SK-N-SH treated with all-trans-retinoic acid at 6 μM for 48 hours (cell line): ENCODE results near the gene FPR2.

ENCODE experiments used
- ATAC-seq: fragments of 200-7000 bp; cut with Tn5 transposase; 3 replicates; pipeline ENCODE4 v1.9.1; 2020; ENCODE audit warnings: mild to moderate bottlenecking, moderate library complexity
- ARNTL ChIP-seq: fragments of 450-650 bp; formaldehyde crosslinking; IDR thresholded peaks from 2 replicates; pipeline ENCODE4 v1.5.0; 2020; ENCODE audit warnings: low read depth, mild to moderate bottlenecking, moderate library complexity, borderline replicate concordance
- CSDC2 ChIP-seq: fragments of 250-450 bp; sonication (Bioruptor Pico); IDR thresholded peaks from 2 replicates; pipeline ENCODE4 v1.5.0; 2020; ENCODE audit warnings: mild to moderate bottlenecking, moderate library complexity
- ESRRG ChIP-seq: fragments of 250-450 bp; sonication (Bioruptor Pico); IDR thresholded peaks from 2 replicates; pipeline ENCODE4 v1.6.1; 2021; ENCODE audit warnings: mild to moderate bottlenecking
- GLIS3 ChIP-seq: fragments of 250-450 bp; sonication (Bioruptor Pico); IDR thresholded peaks from 2 replicates; pipeline ENCODE4 v1.5.0; 2020; ENCODE audit warnings: mild to moderate bottlenecking, moderate library complexity
- ISL1 ChIP-seq: fragments of 250-450 bp; sonication (Bioruptor Pico); IDR thresholded peaks from 2 replicates; pipeline ENCODE4 v2.1.2; 2022; ENCODE audit warnings: mild to moderate bottlenecking, moderate library complexity
- OSR1 ChIP-seq: fragments of 250-450 bp; sonication (Bioruptor Pico); IDR thresholded peaks from 2 replicates; pipeline ENCODE4 v1.8.0; 2022; ENCODE audit warnings: moderate library complexity, mild to moderate bottlenecking, inconsistent platforms
- PPARA ChIP-seq: fragments of 250-450 bp; sonication (Bioruptor Pico); IDR thresholded peaks from 2 replicates; pipeline ENCODE4 v1.5.0; 2020; ENCODE audit warnings: mild to moderate bottlenecking, borderline replicate concordance
- SNAI2 ChIP-seq: fragments of 250-450 bp; sonication (Bioruptor Pico); IDR thresholded peaks from 2 replicates; pipeline ENCODE4 v1.5.0; 2020; ENCODE audit warnings: mild to moderate bottlenecking, moderate library complexity
- TCF4 ChIP-seq: fragments of 250-450 bp; sonication (Bioruptor Pico); IDR thresholded peaks from 2 replicates; pipeline ENCODE4 v1.8.0; 2021; ENCODE audit warnings: mild to moderate bottlenecking, moderate library complexity, borderline replicate concordance
- TOX ChIP-seq: fragments of 250-450 bp; sonication (Bioruptor Pico); IDR thresholded peaks from 2 replicates; pipeline ENCODE4 v1.8.0; 2021; ENCODE audit warnings: mild to moderate bottlenecking, moderate library complexity, borderline replicate concordance
- TSHZ2 ChIP-seq: fragments of 250-450 bp; sonication (Bioruptor Pico); IDR thresholded peaks from 2 replicates; pipeline ENCODE4 v1.5.0; 2020; ENCODE audit warnings: mild to moderate bottlenecking, moderate library complexity
- ZFP3 ChIP-seq: fragments of 250-450 bp; sonication (Bioruptor Pico); IDR thresholded peaks from 2 replicates; pipeline ENCODE4 v1.5.0; 2020; ENCODE audit warnings: mild to moderate bottlenecking, moderate library complexity
- ZFP30 ChIP-seq: fragments of 450-650 bp; formaldehyde crosslinking; IDR thresholded peaks from 2 replicates; pipeline ENCODE4 v1.5.0; 2022; ENCODE audit warnings: mild to moderate bottlenecking, moderate library complexity
- ZNF565 ChIP-seq: fragments of 450-650 bp; formaldehyde crosslinking; conservative IDR thresholded peaks from 2 replicates; pipeline ENCODE4 v1.5.0; 2020; ENCODE audit warnings: low read depth, mild to moderate bottlenecking, moderate library complexity
- ZNF70 ChIP-seq: fragments of 450-650 bp; formaldehyde crosslinking; IDR thresholded peaks from 2 replicates; pipeline ENCODE4 v1.5.0; 2020; ENCODE audit warnings: mild to moderate bottlenecking, moderate library complexity
- ZNF8 ChIP-seq: fragments of 450-650 bp; formaldehyde crosslinking; IDR thresholded peaks from 2 replicates; pipeline ENCODE4 v1.5.0; 2020; ENCODE audit warnings: mild to moderate bottlenecking, moderate library complexity
- TF ChIP-seq, protein P1 (sequence below): fragments of 250-450 bp; sonication (Bioruptor Pico); IDR thresholded peaks from 2 replicates; pipeline ENCODE4 v1.8.0; 2020; ENCODE audit warnings: mild to moderate bottlenecking, moderate library complexity, borderline replicate concordance
- TF ChIP-seq, protein P2 (sequence below): fragments of 250-450 bp; sonication (Bioruptor Pico); IDR thresholded peaks from 2 replicates; pipeline ENCODE4 v1.8.0; 2021; ENCODE audit warnings: low read depth, mild to moderate bottlenecking, moderate library complexity, borderline replicate concordance
- TF ChIP-seq, protein P3 (sequence below): fragments of 250-450 bp; sonication (Bioruptor Pico); IDR thresholded peaks from 2 replicates; pipeline ENCODE4 v1.5.1; 2020; ENCODE audit warnings: low read depth, mild to moderate bottlenecking, moderate library complexity
- TF ChIP-seq, protein P4 (sequence below): fragments of 250-450 bp; sonication (Bioruptor Pico); IDR thresholded peaks from 2 replicates; pipeline ENCODE4 v1.5.1; 2021; ENCODE audit warnings: mild to moderate bottlenecking, moderate library complexity

Gene FPR2

DNA sequence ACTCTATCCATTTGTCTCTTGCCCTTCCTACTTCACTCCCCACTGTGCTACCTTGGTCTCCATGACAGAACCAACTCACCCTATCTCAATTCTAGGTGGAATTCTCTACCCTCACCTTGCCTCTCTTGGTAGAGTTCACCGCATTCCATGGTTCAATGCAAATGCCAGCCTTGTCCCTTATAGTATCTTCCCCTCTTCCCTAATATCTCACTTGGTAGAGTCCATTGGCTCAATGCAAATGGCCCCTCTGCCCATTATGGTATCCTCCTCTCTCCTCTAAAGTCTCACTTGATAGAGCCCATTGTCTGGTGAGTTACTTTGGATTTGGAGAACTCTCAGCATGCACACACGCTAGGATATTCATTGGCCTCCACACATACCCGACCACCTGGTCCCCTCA lies 45.1 kb upstream of the FPR2 start (continued):
- TF ChIP-seq TSHZ2 (CRISPR knock-in tag) (no peak), ZNF8 (CRISPR knock-in tag) (no peak), ARNTL (no peak), PPARA (CRISPR knock-in tag) (no peak), ZNF565 (CRISPR knock-in tag) (no peak)

GRCh38 chr19:51716925-51717324 lies 44.1 kb upstream of the FPR2 start:
- ATAC-seq = no peak
- TF ChIP-seq, protein P1, sequence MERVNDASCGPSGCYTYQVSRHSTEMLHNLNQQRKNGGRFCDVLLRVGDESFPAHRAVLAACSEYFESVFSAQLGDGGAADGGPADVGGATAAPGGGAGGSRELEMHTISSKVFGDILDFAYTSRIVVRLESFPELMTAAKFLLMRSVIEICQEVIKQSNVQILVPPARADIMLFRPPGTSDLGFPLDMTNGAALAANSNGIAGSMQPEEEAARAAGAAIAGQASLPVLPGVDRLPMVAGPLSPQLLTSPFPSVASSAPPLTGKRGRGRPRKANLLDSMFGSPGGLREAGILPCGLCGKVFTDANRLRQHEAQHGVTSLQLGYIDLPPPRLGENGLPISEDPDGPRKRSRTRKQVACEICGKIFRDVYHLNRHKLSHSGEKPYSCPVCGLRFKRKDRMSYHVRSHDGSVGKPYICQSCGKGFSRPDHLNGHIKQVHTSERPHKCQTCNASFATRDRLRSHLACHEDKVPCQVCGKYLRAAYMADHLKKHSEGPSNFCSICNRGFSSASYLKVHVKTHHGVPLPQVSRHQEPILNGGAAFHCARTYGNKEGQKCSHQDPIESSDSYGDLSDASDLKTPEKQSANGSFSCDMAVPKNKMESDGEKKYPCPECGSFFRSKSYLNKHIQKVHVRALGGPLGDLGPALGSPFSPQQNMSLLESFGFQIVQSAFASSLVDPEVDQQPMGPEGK (CRISPR knock-in tag) = no peak
- no peak for TF ChIP-seq ZFP30 (CRISPR knock-in tag)
- TF ChIP-seq, protein P2, sequence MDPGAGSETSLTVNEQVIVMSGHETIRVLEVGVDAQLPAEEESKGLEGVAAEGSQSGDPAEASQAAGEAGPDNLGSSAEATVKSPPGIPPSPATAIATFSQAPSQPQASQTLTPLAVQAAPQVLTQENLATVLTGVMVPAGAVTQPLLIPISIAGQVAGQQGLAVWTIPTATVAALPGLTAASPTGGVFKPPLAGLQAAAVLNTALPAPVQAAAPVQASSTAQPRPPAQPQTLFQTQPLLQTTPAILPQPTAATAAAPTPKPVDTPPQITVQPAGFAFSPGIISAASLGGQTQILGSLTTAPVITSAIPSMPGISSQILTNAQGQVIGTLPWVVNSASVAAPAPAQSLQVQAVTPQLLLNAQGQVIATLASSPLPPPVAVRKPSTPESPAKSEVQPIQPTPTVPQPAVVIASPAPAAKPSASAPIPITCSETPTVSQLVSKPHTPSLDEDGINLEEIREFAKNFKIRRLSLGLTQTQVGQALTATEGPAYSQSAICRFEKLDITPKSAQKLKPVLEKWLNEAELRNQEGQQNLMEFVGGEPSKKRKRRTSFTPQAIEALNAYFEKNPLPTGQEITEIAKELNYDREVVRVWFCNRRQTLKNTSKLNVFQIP = no peak
- no peak for TF ChIP-seq GLIS3 (CRISPR knock-in tag)
- TF ChIP-seq, protein P3, sequence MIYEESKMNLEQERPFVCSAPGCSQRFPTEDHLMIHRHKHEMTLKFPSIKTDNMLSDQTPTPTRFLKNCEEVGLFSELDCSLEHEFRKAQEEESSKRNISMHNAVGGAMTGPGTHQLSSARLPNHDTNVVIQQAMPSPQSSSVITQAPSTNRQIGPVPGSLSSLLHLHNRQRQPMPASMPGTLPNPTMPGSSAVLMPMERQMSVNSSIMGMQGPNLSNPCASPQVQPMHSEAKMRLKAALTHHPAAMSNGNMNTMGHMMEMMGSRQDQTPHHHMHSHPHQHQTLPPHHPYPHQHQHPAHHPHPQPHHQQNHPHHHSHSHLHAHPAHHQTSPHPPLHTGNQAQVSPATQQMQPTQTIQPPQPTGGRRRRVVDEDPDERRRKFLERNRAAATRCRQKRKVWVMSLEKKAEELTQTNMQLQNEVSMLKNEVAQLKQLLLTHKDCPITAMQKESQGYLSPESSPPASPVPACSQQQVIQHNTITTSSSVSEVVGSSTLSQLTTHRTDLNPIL (CRISPR knock-in tag) = no peak
- TF ChIP-seq ZFP3 = no peak
- no peak for TF ChIP-seq TCF4 (CRISPR knock-in tag)
- no peak for TF ChIP-seq TSHZ2 (CRISPR knock-in tag)
- no peak for TF ChIP-seq ESRRG
- no peak for TF ChIP-seq SNAI2 (CRISPR knock-in tag)
- TF ChIP-seq ISL1 = no peak
- no peak for TF ChIP-seq ZNF8 (CRISPR knock-in tag)
- no peak for TF ChIP-seq ARNTL
- no peak for TF ChIP-seq PPARA (CRISPR knock-in tag)
- TF ChIP-seq OSR1 (CRISPR knock-in tag) = no peak
- no peak for TF ChIP-seq ZNF565 (CRISPR knock-in tag)
- TF ChIP-seq CSDC2 = no peak
- TF ChIP-seq, protein P4, sequence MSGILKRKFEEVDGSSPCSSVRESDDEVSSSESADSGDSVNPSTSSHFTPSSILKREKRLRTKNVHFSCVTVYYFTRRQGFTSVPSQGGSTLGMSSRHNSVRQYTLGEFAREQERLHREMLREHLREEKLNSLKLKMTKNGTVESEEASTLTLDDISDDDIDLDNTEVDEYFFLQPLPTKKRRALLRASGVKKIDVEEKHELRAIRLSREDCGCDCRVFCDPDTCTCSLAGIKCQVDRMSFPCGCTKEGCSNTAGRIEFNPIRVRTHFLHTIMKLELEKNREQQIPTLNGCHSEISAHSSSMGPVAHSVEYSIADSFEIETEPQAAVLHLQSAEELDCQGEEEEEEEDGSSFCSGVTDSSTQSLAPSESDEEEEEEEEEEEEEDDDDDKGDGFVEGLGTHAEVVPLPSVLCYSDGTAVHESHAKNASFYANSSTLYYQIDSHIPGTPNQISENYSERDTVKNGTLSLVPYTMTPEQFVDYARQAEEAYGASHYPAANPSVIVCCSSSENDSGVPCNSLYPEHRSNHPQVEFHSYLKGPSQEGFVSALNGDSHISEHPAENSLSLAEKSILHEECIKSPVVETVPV (CRISPR knock-in tag) = no peak
- TF ChIP-seq TOX (CRISPR knock-in tag) = no peak
- no peak for TF ChIP-seq ZNF70 (CRISPR knock-in tag)
